Lower leg skin (tissue), 3 donors: ENCODE measurements around the gene PRDM16.

Experiments used
- POLR2A ChIP-seq, 2 donors: fragments of 450-650 bp; IDR thresholded peaks; one replicate each; pipeline ENCODE4 v1.6.1; 2016 to 2017; ENCODE audit warnings: antibody characterized with exemption in 2 of 2, mild to moderate bottlenecking in 1 of 2, moderate library complexity in 1 of 2
- TF ChIP-seq, protein P1 (sequence below), 3 donors: fragments of 450-650 bp; IDR thresholded peaks; one replicate each; pipeline ENCODE4 v1.5.1; 2016; ENCODE audit warnings: antibody characterized with exemption in 3 of 3, mild to moderate bottlenecking in 3 of 3, moderate library complexity in 2 of 3

DNA sequence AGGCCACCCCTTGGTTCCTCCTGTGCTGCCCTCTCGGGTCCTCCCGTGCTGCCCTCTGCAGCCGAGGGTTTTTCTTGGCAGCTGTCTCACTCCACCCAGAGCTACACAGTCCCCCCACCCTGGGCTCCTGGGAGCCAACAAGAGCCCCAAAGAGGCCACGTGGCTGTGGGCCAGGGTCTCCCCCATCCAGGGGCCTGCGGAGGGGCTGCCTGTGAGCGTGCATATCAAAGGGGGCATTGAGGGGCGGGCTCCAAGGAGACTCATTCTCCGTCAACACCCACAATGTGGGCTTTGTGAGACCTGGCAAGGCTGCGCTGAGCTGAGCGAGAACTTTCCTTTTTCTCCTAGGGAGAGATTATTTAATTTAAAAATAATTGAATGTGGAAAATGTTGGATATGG, 276.8 kb downstream of the PRDM16 start:
- TF ChIP-seq, protein P1, sequence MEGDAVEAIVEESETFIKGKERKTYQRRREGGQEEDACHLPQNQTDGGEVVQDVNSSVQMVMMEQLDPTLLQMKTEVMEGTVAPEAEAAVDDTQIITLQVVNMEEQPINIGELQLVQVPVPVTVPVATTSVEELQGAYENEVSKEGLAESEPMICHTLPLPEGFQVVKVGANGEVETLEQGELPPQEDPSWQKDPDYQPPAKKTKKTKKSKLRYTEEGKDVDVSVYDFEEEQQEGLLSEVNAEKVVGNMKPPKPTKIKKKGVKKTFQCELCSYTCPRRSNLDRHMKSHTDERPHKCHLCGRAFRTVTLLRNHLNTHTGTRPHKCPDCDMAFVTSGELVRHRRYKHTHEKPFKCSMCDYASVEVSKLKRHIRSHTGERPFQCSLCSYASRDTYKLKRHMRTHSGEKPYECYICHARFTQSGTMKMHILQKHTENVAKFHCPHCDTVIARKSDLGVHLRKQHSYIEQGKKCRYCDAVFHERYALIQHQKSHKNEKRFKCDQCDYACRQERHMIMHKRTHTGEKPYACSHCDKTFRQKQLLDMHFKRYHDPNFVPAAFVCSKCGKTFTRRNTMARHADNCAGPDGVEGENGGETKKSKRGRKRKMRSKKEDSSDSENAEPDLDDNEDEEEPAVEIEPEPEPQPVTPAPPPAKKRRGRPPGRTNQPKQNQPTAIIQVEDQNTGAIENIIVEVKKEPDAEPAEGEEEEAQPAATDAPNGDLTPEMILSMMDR (IDR thresholded peaks at IDR 0.05), result no peak
- no peak for TF ChIP-seq POLR2A (IDR thresholded peaks at IDR 0.05)
